NOMO-1 (cell line): ENCODE measurements around the gene MAML1.
"Not testable (repeated sequence)": the region's sequence is repeated elsewhere in the genome, so short reads cannot be mapped to it uniquely, and the experiment has no call there.

ENCODE experiments used
- DNase-seq, 2 experiments: peaks; one replicate each; lab custom pipeline; 2025; ENCODE audit not compliant: unreplicated experiment in 2 of 2; lab: John Stamatoyannopoulos, UW

The MAML1 gene

GRCh38 chr5:179732918-179733771 lies 523 bp downstream of the MAML1 start:
- DNase-seq = no peak

GRCh38 chr5:179733772-179734126 lies 1.1 kb downstream of the MAML1 start:
- no peak for DNase-seq

GRCh38 chr5:179734536-179735164 lies 2.0 kb downstream of the MAML1 start:
- DNase-seq = no peak

GRCh38 chr5:179738742-179739141 lies 6.1 kb downstream of the MAML1 start:
- no peak for DNase-seq

GRCh38 chr5:179744106-179744505 lies 11.5 kb downstream of the MAML1 start:
- not testable (repeated sequence) for DNase-seq

- no peak for DNase-seq
These were observed 14.2 kb downstream of the MAML1 start for GRCh38 chr5:179746872-179747271.

GRCh38 chr5:179747811-179748210 lies 15.2 kb downstream of the MAML1 start:
- DNase-seq = no peak

GRCh38 chr5:179749857-179750508 lies 17.4 kb downstream of the MAML1 start:
- no peak for DNase-seq

GRCh38 chr5:179753971-179754370 lies 21.3 kb downstream of the MAML1 start:
- DNase-seq = no peak

GRCh38 chr5:179755022-179755421 lies 22.4 kb downstream of the MAML1 start:
- DNase-seq = no peak

GRCh38 chr5:179758955-179759354 lies 26.3 kb downstream of the MAML1 start:
- DNase-seq = peak; percentile 76 to 90

GRCh38 chr5:179759581-179760551 lies 27.2 kb downstream of the MAML1 start:
- no peak for DNase-seq

- DNase-seq = peak; percentile 51 to 77
These were observed 29.6 kb downstream of the MAML1 start for GRCh38 chr5:179762079-179762780.

GRCh38 chr5:179762781-179763176 lies 30.2 kb downstream of the MAML1 start:
- no peak for DNase-seq

GRCh38 chr5:179763215-179763945 lies 30.8 kb downstream of the MAML1 start:
- peak; percentile 38 to 62 for DNase-seq

GRCh38 chr5:179764056-179764455 lies 31.4 kb downstream of the MAML1 start:
- no peak for DNase-seq

- DNase-seq = peak; percentile 38 to 61
These were observed 32.8 kb downstream of the MAML1 start for GRCh38 chr5:179765400-179765799.

GRCh38 chr5:179766021-179766725 lies 33.6 kb downstream of the MAML1 start:
- peak in 1 of 2 experiments; percentile 16 for DNase-seq
